ENCODE data around the gene PTPN4.

DNA sequence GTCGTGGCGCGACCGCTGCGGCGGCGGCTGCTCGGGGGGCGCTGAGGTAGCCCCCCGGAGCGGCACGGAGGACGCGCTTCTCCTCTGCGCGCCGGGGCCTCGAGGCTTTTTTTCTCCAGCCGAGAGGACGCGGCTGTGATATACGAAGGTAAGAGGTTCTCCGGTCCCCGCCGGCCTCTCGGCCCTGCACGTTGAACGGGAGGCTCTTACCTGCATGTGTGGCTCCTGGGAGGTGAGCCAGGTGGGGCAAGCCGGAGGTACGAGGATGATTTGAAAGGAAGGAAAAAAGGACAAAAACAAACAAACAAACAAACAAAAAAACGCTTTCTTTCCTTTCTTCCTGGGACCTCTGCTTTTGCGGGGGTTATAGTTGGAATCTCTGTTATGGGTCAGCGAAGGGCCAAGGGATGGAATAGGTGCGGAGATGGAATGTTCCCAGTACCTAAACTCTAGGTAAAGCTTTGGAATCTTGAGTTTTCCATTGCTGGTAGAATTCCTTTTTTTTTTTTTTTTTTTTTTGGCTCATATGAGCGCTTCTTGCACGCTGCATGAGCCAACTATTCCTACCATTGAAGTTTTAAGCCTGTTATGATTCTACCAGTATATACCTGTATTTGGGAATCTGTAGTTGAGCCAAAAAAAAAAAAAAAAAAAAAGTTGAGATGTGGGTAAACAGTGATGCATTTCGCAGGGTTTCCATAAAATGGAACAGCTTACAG is 674 bp downstream of the PTPN4 start:
- TF ChIP-seq CTCF (conservative IDR thresholded peaks at IDR 0.05; ENCODE audit: low read length) (no peak), EZH2phosphoT487 (IDR thresholded peaks at IDR 0.05; ENCODE audit: borderline replicate concordance) (no peak)

Measured in Loucy (cell line).